HG03097 (cell line): ENCODE data around the gene MCTP1.
"Not testable (repeated sequence)": the region's sequence is repeated elsewhere in the genome, so short reads cannot be mapped to it uniquely, and the experiment has no call there.

Source experiments
- ATAC-seq: cut with Tn5 transposase; IDR thresholded peaks from one replicate; pipeline ENCODE4 v1.9.1; 2021; ENCODE audit not compliant: unreplicated experiment, low FRiP score

The MCTP1 gene

DNA sequence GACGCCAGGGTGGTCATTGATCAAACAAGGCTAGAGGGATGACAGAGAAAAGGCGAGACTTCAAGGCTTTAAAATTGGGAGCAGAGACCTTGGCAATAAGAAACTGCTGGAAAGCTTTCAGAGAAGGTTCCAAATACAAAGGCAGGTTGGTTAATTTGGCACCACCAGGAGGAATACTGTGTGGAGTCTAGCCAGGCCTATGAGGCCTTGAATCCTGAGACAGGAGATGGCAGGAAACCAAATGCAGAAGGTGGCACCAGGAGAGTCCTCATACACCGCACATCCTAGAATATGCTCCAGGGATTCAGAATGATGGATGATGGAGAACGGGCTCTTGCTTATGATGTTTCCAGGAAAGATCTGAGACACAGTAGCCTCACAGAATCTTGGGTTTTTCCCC, 90.0 kb downstream of the MCTP1 start:
- ATAC-seq = no peak

DNA sequence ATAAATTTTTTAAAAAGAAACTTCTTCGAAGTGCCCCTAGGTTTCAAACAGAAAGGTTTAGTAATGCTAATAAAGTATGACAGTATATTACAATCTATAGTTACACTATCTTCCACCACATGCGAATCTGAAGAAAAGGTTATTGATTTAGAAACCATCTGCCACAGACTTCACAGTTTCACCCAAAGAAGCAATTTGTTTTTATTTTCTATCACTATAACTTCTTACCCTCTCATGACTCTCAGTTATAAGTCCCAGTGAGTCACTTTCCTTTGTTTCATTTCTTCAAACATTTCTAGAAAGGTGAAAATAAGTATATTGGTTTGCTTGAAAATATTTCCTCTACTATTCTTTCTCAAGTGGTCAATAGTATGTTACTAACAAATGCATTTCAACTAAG, 93.6 kb downstream of the MCTP1 start:
- ATAC-seq = peak; percentile 89

DNA sequence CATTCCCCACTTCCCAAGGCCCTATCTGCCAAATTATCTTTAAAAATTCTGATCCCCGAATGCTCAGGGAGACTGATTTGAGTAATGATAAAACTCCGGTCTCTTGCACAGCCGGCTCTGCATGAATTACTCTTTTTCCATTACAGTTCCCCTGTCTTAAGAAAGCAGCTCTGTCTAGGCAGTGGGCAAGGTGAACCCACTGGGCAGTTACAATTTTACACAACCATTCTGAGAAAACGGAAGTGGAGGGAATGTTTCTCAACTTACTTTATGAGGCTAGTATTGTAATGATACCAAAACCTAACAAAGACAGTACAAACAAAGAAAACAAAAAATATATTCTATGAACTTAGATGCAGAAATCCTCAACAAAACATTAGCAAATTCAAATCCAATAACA, 100.0 kb downstream of the MCTP1 start:
- no peak for ATAC-seq

GRCh38 chr5:95181644-95182043, 103.2 kb downstream of the MCTP1 start:
- ATAC-seq = no peak

GRCh38 chr5:95178046-95178651, 106.7 kb downstream of the MCTP1 start:
- ATAC-seq = no peak

- ATAC-seq = no peak
These were observed 107.4 kb downstream of the MCTP1 start for GRCh38 chr5:95177456-95177855.

GRCh38 chr5:95175106-95175505, 109.8 kb downstream of the MCTP1 start:
- ATAC-seq = no peak

- no peak for ATAC-seq
These were observed 112.2 kb downstream of the MCTP1 start for GRCh38 chr5:95172659-95173058.

GRCh38 chr5:95164861-95165260, 120.0 kb downstream of the MCTP1 start:
- no peak for ATAC-seq

- ATAC-seq = no peak
These were observed 121.8 kb downstream of the MCTP1 start for GRCh38 chr5:95163079-95163478.

DNA sequence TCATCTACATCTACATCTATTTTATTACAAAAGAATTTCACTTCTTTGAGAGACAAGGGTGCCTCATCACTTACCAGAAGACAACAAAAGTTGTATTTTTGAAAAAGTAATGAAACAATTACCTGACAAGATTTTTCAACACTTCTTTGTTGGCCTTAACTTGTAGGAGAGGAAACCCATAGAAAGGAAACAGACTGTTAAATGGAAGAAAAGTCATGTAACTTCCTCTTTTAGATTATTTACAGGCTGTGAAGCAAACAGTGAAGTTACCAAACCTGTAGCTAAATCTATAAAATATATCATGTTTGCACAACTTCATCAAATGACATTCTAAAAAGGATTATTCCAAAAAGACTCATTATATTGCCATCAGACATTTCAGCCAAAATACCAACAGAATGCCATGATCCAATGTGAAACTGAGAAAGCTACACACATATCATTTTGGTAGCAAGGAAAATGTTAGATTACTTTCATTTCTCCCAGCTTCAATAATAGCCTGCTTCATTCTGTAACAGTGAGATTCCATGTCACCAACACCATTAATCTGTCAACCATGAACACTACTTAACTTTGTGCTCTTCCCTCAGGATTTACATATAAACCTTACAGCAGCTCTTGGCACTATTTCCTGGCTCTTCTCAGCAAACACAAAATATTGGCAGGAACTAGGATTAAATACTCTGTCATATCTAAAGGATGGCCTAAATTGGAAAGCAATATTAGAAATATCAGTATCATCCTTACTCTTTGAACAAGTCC, 122.5 kb downstream of the MCTP1 start:
- no peak for ATAC-seq

- no peak for ATAC-seq
These were observed 125.3 kb downstream of the MCTP1 start for GRCh38 chr5:95159603-95160002.

DNA sequence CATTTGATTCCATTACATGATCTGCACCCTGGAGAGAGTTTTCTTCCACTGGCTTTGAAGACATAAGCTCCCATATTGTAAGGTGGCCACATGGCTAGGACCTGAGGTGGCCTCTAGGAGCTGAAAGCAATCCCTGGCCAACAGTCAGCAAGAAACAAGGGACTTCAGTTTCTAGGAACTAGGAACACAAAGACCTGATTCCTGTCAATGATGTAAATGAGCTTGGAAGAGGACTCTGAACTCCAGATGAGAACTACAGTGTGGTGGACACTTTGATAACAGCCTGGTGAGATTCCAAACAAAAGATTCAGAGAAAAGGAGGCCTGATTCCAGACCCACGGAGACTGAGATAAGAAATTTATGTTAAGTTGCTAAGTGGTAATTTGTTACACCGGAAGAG, 129.0 kb downstream of the MCTP1 start:
- no peak for ATAC-seq

- ATAC-seq = no peak
These were observed 131.4 kb downstream of the MCTP1 start for GRCh38 chr5:95153511-95153910.

- no peak for ATAC-seq
These were observed 132.4 kb downstream of the MCTP1 start for GRCh38 chr5:95152535-95152934.

DNA sequence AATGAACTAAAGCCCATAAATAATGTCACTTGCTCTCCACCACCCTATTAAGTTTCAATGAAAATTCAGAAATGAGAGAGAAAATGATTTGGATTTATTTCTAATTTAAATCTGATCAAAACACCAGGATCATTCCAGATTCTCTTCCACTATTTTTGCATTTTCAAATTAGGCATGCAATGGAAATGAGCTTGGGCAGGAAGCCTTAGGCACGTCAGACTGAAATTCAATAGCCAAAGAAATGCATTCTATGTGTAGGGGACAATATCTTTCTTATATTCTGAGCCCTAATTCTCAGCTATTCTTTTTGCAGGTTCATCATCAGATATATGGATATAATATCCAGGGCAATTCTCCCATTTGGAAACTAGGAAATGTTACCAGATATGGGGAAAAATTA, 132.8 kb downstream of the MCTP1 start:
- ATAC-seq = no peak

- ATAC-seq = no peak
These were observed 133.2 kb downstream of the MCTP1 start for GRCh38 chr5:95151694-95152093.

DNA sequence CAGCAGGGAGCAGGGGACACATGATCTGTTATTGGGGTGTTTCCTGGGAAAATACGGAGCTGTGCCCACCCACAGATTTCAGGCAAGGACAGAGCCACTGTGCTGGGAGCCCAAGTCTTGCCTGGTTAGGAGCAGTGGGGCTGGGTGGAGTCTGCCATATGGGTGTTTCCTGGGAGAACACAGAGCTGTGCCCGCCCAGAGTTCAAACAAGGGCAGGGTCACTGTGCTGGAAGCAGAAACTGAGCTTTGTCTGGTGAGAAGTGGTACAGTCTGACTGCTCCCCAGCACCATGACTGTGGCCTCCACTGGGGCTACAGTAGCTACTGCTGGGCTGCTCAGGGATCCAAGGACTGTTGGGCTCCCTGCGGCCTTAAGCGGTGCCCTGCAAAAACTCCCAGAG, 135.5 kb downstream of the MCTP1 start:
- no peak for ATAC-seq

DNA sequence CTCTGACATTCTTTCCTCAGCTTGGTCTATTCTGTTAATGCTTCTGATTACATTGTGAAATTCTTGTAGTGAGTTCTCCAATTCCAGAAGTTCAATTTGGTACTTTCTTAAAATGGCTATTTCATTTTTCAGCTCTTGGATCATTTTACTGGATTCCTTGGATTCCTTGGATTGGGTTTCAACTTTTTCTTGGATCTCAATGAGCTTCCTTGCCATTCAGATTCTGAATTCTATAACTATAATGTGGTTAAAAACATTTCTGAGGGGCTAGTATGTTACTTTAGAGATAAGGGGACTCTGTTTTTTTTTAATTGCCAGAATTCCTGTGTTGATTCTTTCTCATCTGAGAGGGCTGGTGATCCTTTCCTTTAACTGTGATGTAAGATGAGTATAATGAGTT, 136.4 kb downstream of the MCTP1 start:
- ATAC-seq = no peak

GRCh38 chr5:95143858-95144257, 141.0 kb downstream of the MCTP1 start:
- not testable (repeated sequence) for ATAC-seq

GRCh38 chr5:95142145-95142544, 142.7 kb downstream of the MCTP1 start:
- ATAC-seq = no peak

DNA sequence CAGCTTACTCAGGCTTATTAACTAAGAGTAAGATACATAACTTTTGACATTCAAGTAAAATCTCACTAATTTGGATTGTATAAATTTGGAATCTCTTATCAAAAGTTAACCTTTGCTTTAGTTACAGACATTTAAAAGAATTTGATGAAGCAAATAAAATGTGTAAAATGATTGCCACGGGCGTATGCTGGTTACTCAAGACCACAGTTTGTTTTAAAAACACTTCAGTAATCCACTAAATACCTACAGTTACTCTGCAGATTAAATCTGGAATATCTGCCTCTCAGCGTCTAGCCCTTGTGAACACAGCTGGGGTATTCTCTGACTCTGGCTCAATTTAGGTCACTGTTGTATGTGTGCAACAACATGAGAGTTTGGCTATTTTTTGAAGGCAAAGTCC, 143.8 kb downstream of the MCTP1 start:
- ATAC-seq = no peak
